GM12878 (cell line): ENCODE measurements around the gene FGFR2. TPM values are rescaled to one million over a fixed set of nuclear protein-coding genes. Genes with fewer than 3 reads are reported as not detected.

ENCODE experiments used
- ATAC-seq: fragments of 200-7000 bp; cut with Tn5 transposase; 3 replicates; pipeline ENCODE4 v1.9.1; 2020; ENCODE audit warnings: mild to moderate bottlenecking, moderate library complexity
- BruUV-seq: library from RNA; stranded (reverse); fragments of 400-500 nt; replicated peaks from 2 replicates; lab custom pipeline; 2021; lab: Mats Ljungman, UMichigan
- CTCF ChIA-PET: fragments of 300-600 bp; sonication (Branson Sonifier 250); formaldehyde crosslinking; extraction: SDS; loops from one replicate; lab custom pipeline; 2021; ENCODE audit warnings: inconsistent platforms; lab: Yijun Ruan, JAX
- POLR2A ChIA-PET: fragments of 350-600 bp; formaldehyde crosslinking; extraction: SDS; loops from one replicate; lab custom pipeline; 2021; ENCODE audit warnings: inconsistent platforms; lab: Charles Lee
- RAD21 ChIA-PET: fragments of 300-600 bp; sonication (Branson Sonifier 250); formaldehyde crosslinking; loops from one replicate; lab custom pipeline; 2023; ENCODE audit warnings: antibody characterized with exemption; ENCODE audit not compliant: unreplicated experiment; lab: Charles Lee
- SMC1A ChIA-PET: fragments of 300-600 bp; sonication (Branson Sonifier 250); formaldehyde crosslinking; loops from one replicate; lab custom pipeline; 2023; ENCODE audit not compliant: unreplicated experiment, uncharacterized antibody; lab: Charles Lee
- DNase-seq: peaks from one replicate; pipeline ENCODE4 v3.0.0-alpha.2; 2011; ENCODE audit warnings: low read depth, low spot score
- FAIRE-seq: peaks from 3 replicates; lab custom pipeline; 2011; peaks lifted over from hg19 to GRCh38; lab: Jason Lieb, UNC
- H2AFZ ChIP-seq: 2 replicates; pipeline ENCODE4 v1.6.0; 2011; ENCODE audit warnings: low read depth, low read length, control low read depth; ENCODE audit not compliant: control insufficient read depth
- H3K27ac ChIP-seq: 2 replicates; pipeline ENCODE4 v1.5.1; 2011; ENCODE audit warnings: control low read depth; ENCODE audit not compliant: control insufficient read depth, insufficient read depth
- H3K27me3 ChIP-seq, 2 experiments: replicated peaks in 1 of 2; 2 replicates each; pipeline versions ENCODE4 v1.6.0 to v1.6.1; 2011; ENCODE audit warnings: low read length in 1 of 2; ENCODE audit not compliant: control insufficient read depth in 2 of 2, insufficient read depth in 2 of 2
- H3K36me3 ChIP-seq, 2 experiments: 2 replicates each; pipeline ENCODE4 v1.5.1; 2011; ENCODE audit warnings: low read length in 1 of 2; ENCODE audit not compliant: control insufficient read depth in 2 of 2, insufficient read depth in 2 of 2
- H3K4me1 ChIP-seq: 2 replicates; pipeline ENCODE4 v1.6.1; 2011; ENCODE audit warnings: mild to moderate bottlenecking, low read length, moderate library complexity, mixed read lengths; ENCODE audit not compliant: control insufficient read depth, insufficient read depth
- H3K4me2 ChIP-seq: 2 replicates; pipeline ENCODE4 v1.6.0; 2011; ENCODE audit warnings: control low read depth; ENCODE audit not compliant: control insufficient read depth, insufficient read depth
- H3K4me3 ChIP-seq: fragments of 200-600 bp; sonication (generic); 2 replicates; pipeline ENCODE4 v1.5.1; 2016
- H3K79me2 ChIP-seq: 2 replicates; pipeline ENCODE4 v1.6.0; 2011; ENCODE audit warnings: low read length; ENCODE audit not compliant: control insufficient read depth, insufficient read depth
- H3K9ac ChIP-seq: 2 replicates; pipeline ENCODE4 v1.8.0; 2011; ENCODE audit warnings: low read length, control low read depth, mixed read lengths; ENCODE audit not compliant: control insufficient read depth, insufficient read depth
- H3K9me3 ChIP-seq: replicated peaks from 3 replicates; pipeline ENCODE4 v1.5.1; 2011; ENCODE audit warnings: mild to moderate bottlenecking, low read length; ENCODE audit not compliant: control insufficient read depth, insufficient read depth
- H4K20me1 ChIP-seq: 2 replicates; pipeline ENCODE4 v1.6.0; 2011; ENCODE audit not compliant: control insufficient read depth, insufficient read depth
- ASH2L ChIP-seq: fragments of 300-600, 200-600 bp; sonication (generic); IDR thresholded peaks from 2 replicates; pipeline ENCODE4 v1.6.1; 2017; ENCODE audit warnings: low read depth, mild to moderate bottlenecking, borderline replicate concordance
- BCL11A ChIP-seq: IDR thresholded peaks from 2 replicates; pipeline ENCODE4 v1.6.1; 2011; ENCODE audit warnings: low read depth, low read length
- CHD4 ChIP-seq: fragments of 200-600 bp; sonication (generic); IDR thresholded peaks from 2 replicates; pipeline ENCODE4 v1.6.1; 2016; ENCODE audit warnings: mild to moderate bottlenecking
- CREM ChIP-seq: IDR thresholded peaks from 2 replicates; pipeline ENCODE4 v1.6.1; 2014; ENCODE audit warnings: antibody characterized with exemption, low read depth
- CUX1 ChIP-seq: IDR thresholded peaks from 2 replicates; pipeline ENCODE4 v1.6.1; 2012; ENCODE audit warnings: improper control_type of control experiment, low read depth, low read length; ENCODE audit not compliant: insufficient replicate concordance
- EED ChIP-seq: sonication (generic); IDR thresholded peaks from 2 replicates; pipeline ENCODE4 v1.6.1; 2016; ENCODE audit warnings: antibody characterized with exemption, low read depth
- HDAC6 ChIP-seq: fragments of 200-600 bp; sonication (generic); IDR thresholded peaks from one replicate; pipeline ENCODE4 v1.8.0; 2017; ENCODE audit warnings: antibody characterized with exemption; ENCODE audit not compliant: unreplicated experiment
- HDGF ChIP-seq: fragments of 450-650 bp; IDR thresholded peaks from 2 replicates; pipeline ENCODE4 v1.6.1; 2016; ENCODE audit warnings: antibody characterized with exemption
- IRF3 ChIP-seq: fragments of 450-650 bp; IDR thresholded peaks from 2 replicates; pipeline ENCODE4 v1.6.1; 2014; ENCODE audit warnings: mild to moderate bottlenecking
- MYC ChIP-seq: IDR thresholded peaks from 2 replicates; pipeline ENCODE4 v1.6.1; 2011; ENCODE audit warnings: mild to moderate bottlenecking, low read length, moderate library complexity, inconsistent platforms; ENCODE audit not compliant: insufficient read depth, insufficient replicate concordance, insufficient read length, severe bottlenecking
- NFXL1 ChIP-seq: fragments of 450-650 bp; IDR thresholded peaks from 2 replicates; pipeline ENCODE4 v1.6.1; 2017; ENCODE audit warnings: antibody characterized with exemption, mild to moderate bottlenecking, borderline replicate concordance
- PML ChIP-seq: IDR thresholded peaks from 2 replicates; pipeline ENCODE4 v1.6.1; 2012; ENCODE audit warnings: low read length, inconsistent platforms
- POLR2A ChIP-seq: IDR thresholded peaks from 2 replicates; pipeline ENCODE4 v1.6.1; 2011; ENCODE audit warnings: low read depth, mild to moderate bottlenecking, low read length
- RFX5 ChIP-seq: IDR thresholded peaks from 2 replicates; pipeline ENCODE4 v1.6.1; 2011; ENCODE audit warnings: low read depth, low read length, improper control_type of control experiment
- SMARCA5 ChIP-seq: fragments of 450-650 bp; IDR thresholded peaks from 2 replicates; pipeline ENCODE4 v1.6.1; 2017; ENCODE audit warnings: mild to moderate bottlenecking
- SMC3 ChIP-seq: IDR thresholded peaks from 2 replicates; pipeline ENCODE4 v1.6.1; 2011; ENCODE audit warnings: low read length, improper control_type of control experiment, borderline replicate concordance
- YBX1 ChIP-seq: fragments of 450-650 bp; IDR thresholded peaks from 2 replicates; pipeline ENCODE4 v1.6.1; 2016; ENCODE audit warnings: antibody characterized with exemption
- ZNF274 ChIP-seq: IDR thresholded peaks from one replicate; pipeline ENCODE4 v1.8.0; 2011; ENCODE audit not compliant: insufficient read length, insufficient read depth
- WGBS: methylation state at CpG from one replicate; pipeline ENCODE4 v1.1.6; 2016; ENCODE audit warnings: low lambda C conversion rate; ENCODE audit not compliant: insufficient replicate concordance, insufficient coverage; ENCODE audit errors: missing lambda C conversion rate; 5-methylcytosine and 5-hydroxymethylcytosine counted together
- in situ Hi-C: fragments of 300-500 bp; cut with MboI; formaldehyde crosslinking; loops from 9 replicates; pipeline ENCODE4 v1.14.3; 2018; ENCODE audit warnings: mixed read lengths
- intact Hi-C: fragments of 100-400 bp; cut with micrococcal nuclease; formaldehyde crosslinking; loops from one replicate; pipeline ENCODE4 v1.14.2; 2022; ENCODE audit not compliant: unreplicated experiment
- polyA plus RNA-seq, 11 experiments: library from polyadenylated mRNA; depleted of rRNA in 4 of 11; unstranded in 6 of 11; stranded (reverse) in 5 of 11; fragments of >200 nt; fragmentation: Nextera tagmentation in 4 of 11; fragmentation: Illumina TruSeq in 1 of 11; extraction: Ambion mirVana in 4 of 11; extraction: Trizol in 1 of 11; gene quantifications; 1 replicate in 1 of 11; 2 replicates in 10 of 11; pipeline versions ENCODE4 v1.2.1 to v1.2.3, GENCODE V29; 2011 to 2016; ENCODE audit warnings: inconsistent platforms in 2 of 11, missing spikeins in 2 of 11, low read depth in 1 of 11
- total RNA-seq, 4 experiments: library from RNA; depleted of rRNA in 3 of 4; stranded (reverse); fragments of >200 nt in 3 of 4; fragmentation: Illumina TruSeq in 1 of 4; extraction: Trizol in 1 of 4; gene quantifications; 2 replicates each; pipeline versions ENCODE4 v1.2.1 to v1.2.3, GENCODE V29; 2013 to 2021

FGFR2 gene
- total and polyA plus RNA-seq, 10 of the 15 experiments (the other 5 are each of a cell fraction or from before 2014, with no cell fraction given), result 0.04 to 0.15 TPM; not detected in 8

- no peak overlapping the region for H3K4me3 ChIP-seq
- no peak overlapping the region for H3K9ac ChIP-seq
- no peaks in the 10 kb centered on the region for H3K9me3 ChIP-seq
- intact Hi-C loops, result no loop called here
- 41% methylated on average over 15 of the region's 15 CpGs for WGBS
- DNase-seq, result no peak
- no peak overlapping the region for H2AFZ ChIP-seq
- FAIRE-seq, result no peak
- no peak for ATAC-seq
- no peak overlapping the region for H3K4me2 ChIP-seq
- no peak for TF ChIP-seq CHD4
- no peak for TF ChIP-seq IRF3
- no peak for TF ChIP-seq HDGF
- TF ChIP-seq ZNF274, result no peak
- no peak for TF ChIP-seq CREM
- no peak for TF ChIP-seq ASH2L
- no peak for TF ChIP-seq EED
- TF ChIP-seq BCL11A, result no peak
- no peak for TF ChIP-seq SMC3
- no peak for TF ChIP-seq MYC
- TF ChIP-seq POLR2A, result no peak
- no peak for TF ChIP-seq YBX1
- TF ChIP-seq HDAC6, result no peak
- no peak for TF ChIP-seq RFX5
- TF ChIP-seq PML, result no peak
- TF ChIP-seq SMARCA5, result no peak
- no peak for TF ChIP-seq NFXL1
- TF ChIP-seq CUX1, result no peak
- TF ChIP-seq, all 136 proteins: peak for 0
- SMC1A ChIA-PET, result no interaction called here
- Histone ChIP-seq H4K20me1 (no peaks in the 10 kb centered on the region), H3K4me1 (no peaks in the 10 kb centered on the region), H3K27ac (no peak overlapping the region), H3K27me3 (no peaks in the 10 kb centered on the region), H3K79me2 (no peaks in the 10 kb centered on the region), H3K36me3 (no peaks in the 10 kb centered on the region)
- RAD21 ChIA-PET, result interaction anchor here (0.6 kb wide), 1 partner anchor 106 kb away, joined by 4 read pairs; no protein-coding TSS in a partner anchor
- in situ Hi-C loops, result no loop called here
- BruUV-seq, result no TSS peak
- POLR2A ChIA-PET, result no interaction called here
- CTCF ChIA-PET, result no interaction called here
Measured at GRCh38 chr10:121627876-121628581, 29.8 kb upstream of the FGFR2 start.
